H1 (cell line): ENCODE measurements around the gene TCF7L1. TPM values are rescaled to one million over a fixed set of nuclear protein-coding genes. Genes with fewer than 3 reads are reported as not detected.

ENCODE experiments used
- CTCF ChIA-PET: fragments of 300-600 bp; sonication (Branson Sonifier 250); formaldehyde crosslinking; loops from one replicate; lab custom pipeline; 2021; ENCODE audit not compliant: partially characterized antibody; lab: Charles Lee
- POLR2A ChIA-PET: fragments of 300-600 bp; sonication (Branson Sonifier 250); formaldehyde crosslinking; loops from one replicate; lab custom pipeline; 2021; ENCODE audit warnings: inconsistent platforms; ENCODE audit not compliant: partially characterized antibody; lab: Charles Lee
- DNase-seq, 2 experiments: peaks; one replicate each; pipeline versions ENCODE4 v3.0.0 to v3.0.0-alpha.2; 2010 to 2022; ENCODE audit warnings: low spot score in 2 of 2, low read depth in 1 of 2, mixed read lengths in 1 of 2
- FAIRE-seq: peaks from 2 replicates; lab custom pipeline; 2011; peaks lifted over from hg19 to GRCh38; lab: Jason Lieb, UNC
- H2AFZ ChIP-seq: 2 replicates; pipeline ENCODE4 v1.8.1; 2012; ENCODE audit warnings: low read length, inconsistent platforms
- H2AK5ac ChIP-seq: 2 replicates; pipeline ENCODE4 v1.6.1; 2013; ENCODE audit warnings: low read depth, low read length
- H2BK120ac ChIP-seq: replicated peaks from 2 replicates; pipeline ENCODE3; 2013; ENCODE audit warnings: low read depth, low read length, inconsistent platforms
- H2BK12ac ChIP-seq: 2 replicates; pipeline ENCODE4 v1.6.1; 2013; ENCODE audit warnings: low read depth, low read length
- H2BK15ac ChIP-seq: 2 replicates; pipeline ENCODE4 v1.6.1; 2013; ENCODE audit warnings: low read length
- H2BK20ac ChIP-seq: 2 replicates; pipeline ENCODE4 v1.6.1; 2013; ENCODE audit warnings: low read length
- H2BK5ac ChIP-seq: 2 replicates; pipeline ENCODE4 v1.6.1; 2013; ENCODE audit warnings: low read depth, low read length
- H3K14ac ChIP-seq: 2 replicates; pipeline ENCODE4 v1.6.1; 2013; ENCODE audit warnings: inconsistent platforms; ENCODE audit not compliant: insufficient read length
- H3K18ac ChIP-seq: 2 replicates; pipeline ENCODE4 v1.6.1; 2013; ENCODE audit warnings: low read length; ENCODE audit errors: extremely low read depth
- H3K23ac ChIP-seq: 2 replicates; pipeline ENCODE4 v1.6.1; 2013; ENCODE audit warnings: inconsistent platforms; ENCODE audit not compliant: insufficient read length
- H3K23me2 ChIP-seq: 2 replicates; pipeline ENCODE4 v1.6.1; 2013; ENCODE audit warnings: low read depth, low read length
- H3K27ac ChIP-seq: 2 replicates; pipeline ENCODE4 v1.6.1; 2011; ENCODE audit warnings: low read depth, low read length, inconsistent platforms
- H3K27me3 ChIP-seq, 4 experiments: replicated peaks in 1 of 4; 1 replicate in 1 of 4; 2 replicates in 3 of 4; pipeline versions ENCODE4 v1.6.1 to v1.8.1; 2011 to 2013; ENCODE audit warnings: low read length in 3 of 4, mild to moderate bottlenecking in 3 of 4, inconsistent platforms in 2 of 4, mixed read lengths in 2 of 4, moderate library complexity in 1 of 4; ENCODE audit not compliant: control insufficient read depth in 3 of 4, insufficient read depth in 3 of 4; ENCODE audit errors: extremely low read depth in 1 of 4
- H3K36me3 ChIP-seq, 4 experiments: 2 replicates each; pipeline versions ENCODE4 v1.6.1 to v1.8.1; 2011 to 2013; ENCODE audit warnings: mild to moderate bottlenecking in 4 of 4, low read length in 3 of 4, moderate library complexity in 2 of 4, control low read depth in 1 of 4, inconsistent platforms in 1 of 4; ENCODE audit not compliant: insufficient read depth in 4 of 4, control insufficient read depth in 2 of 4
- H3K4ac ChIP-seq: replicated peaks from 2 replicates; pipeline ENCODE3; 2013; ENCODE audit warnings: low read length, low read depth, mixed read lengths, inconsistent platforms; ENCODE audit not compliant: insufficient read length
- H3K4me1 ChIP-seq, 4 experiments: replicated peaks in 1 of 4; 1 replicate in 1 of 4; 2 replicates in 3 of 4; pipeline versions ENCODE4 v1.6.1 to v1.8.1; 2011 to 2013; ENCODE audit warnings: low read length in 3 of 4, inconsistent platforms in 2 of 4, mixed read lengths in 1 of 4; ENCODE audit not compliant: insufficient read depth in 4 of 4, control insufficient read depth in 3 of 4
- H3K4me2 ChIP-seq, 2 experiments: 2 replicates each; pipeline versions ENCODE4 v1.6.1 to v1.8.1; 2011 to 2013; ENCODE audit warnings: low read depth in 2 of 2, low read length in 2 of 2, control low read depth in 1 of 2, inconsistent platforms in 1 of 2, mild to moderate bottlenecking in 1 of 2; ENCODE audit not compliant: insufficient read depth in 1 of 2
- H3K4me3 ChIP-seq, 4 experiments: fragments of 200-600, 300-600 bp in 1 of 4; sonication (generic), shearing (Covaris generic), sonication (Bioruptor Twin) in 1 of 4; 2 replicates each; pipeline versions ENCODE4 v1.5.1 to v1.8.1; 2011 to 2016; ENCODE audit warnings: low read length in 4 of 4, low read depth in 3 of 4, control low read depth in 2 of 4, inconsistent platforms in 2 of 4, mild to moderate bottlenecking in 2 of 4, mixed read lengths in 1 of 4, moderate library complexity in 1 of 4; ENCODE audit not compliant: insufficient read depth in 2 of 4; ENCODE audit errors: extremely low read depth in 1 of 4
- H3K56ac ChIP-seq: replicated peaks from 2 replicates; pipeline ENCODE3; 2013; ENCODE audit warnings: low read depth, mild to moderate bottlenecking, mixed read lengths, low read length, inconsistent platforms; ENCODE audit not compliant: insufficient read length
- H3K79me1 ChIP-seq: 2 replicates; pipeline ENCODE4 v1.6.1; 2013; ENCODE audit warnings: low read depth, low read length, control low read depth
- H3K79me2 ChIP-seq, 2 experiments: 2 replicates each; pipeline versions ENCODE4 v1.6.1 to v1.8.1; 2012 to 2013; ENCODE audit warnings: low read length in 2 of 2, mild to moderate bottlenecking in 2 of 2, inconsistent platforms in 1 of 2; ENCODE audit not compliant: insufficient read depth in 2 of 2, control insufficient read depth in 1 of 2
- H3K9ac ChIP-seq, 4 experiments: replicated peaks in 1 of 4; 1 replicate in 1 of 4; 2 replicates in 3 of 4; pipeline versions ENCODE4 v1.6.1 to v1.8.1; 2011 to 2013; ENCODE audit warnings: low read depth in 3 of 4, low read length in 3 of 4, control low read depth in 2 of 4, mild to moderate bottlenecking in 2 of 4, moderate library complexity in 2 of 4, inconsistent platforms in 1 of 4; ENCODE audit errors: extremely low read depth in 1 of 4
- H3K9me3 ChIP-seq, 2 experiments: 2 replicates each; pipeline versions ENCODE4 v1.6.1 to v1.8.1; 2012 to 2013; ENCODE audit warnings: mild to moderate bottlenecking in 2 of 2, moderate library complexity in 2 of 2, control low read depth in 1 of 2, inconsistent platforms in 1 of 2, low read depth in 1 of 2, low read length in 1 of 2, mixed read lengths in 1 of 2; ENCODE audit not compliant: insufficient read depth in 2 of 2
- H4K20me1 ChIP-seq, 2 experiments: replicated peaks in 1 of 2; 2 replicates each; pipeline versions ENCODE3 to v1.8.1; 2011 to 2013; ENCODE audit warnings: inconsistent platforms in 2 of 2, low read length in 2 of 2, mild to moderate bottlenecking in 1 of 2; ENCODE audit not compliant: insufficient read depth in 2 of 2, control insufficient read depth in 1 of 2
- H4K5ac ChIP-seq: 2 replicates; pipeline ENCODE4 v1.6.1; 2013; ENCODE audit warnings: low read length, low read depth, mixed read lengths, inconsistent platforms; ENCODE audit not compliant: insufficient read length
- H4K8ac ChIP-seq: 2 replicates; pipeline ENCODE4 v1.8.0; 2013; ENCODE audit warnings: mild to moderate bottlenecking, moderate library complexity, low read length, inconsistent platforms; ENCODE audit not compliant: insufficient read depth; ENCODE audit errors: extremely low read depth
- H4K91ac ChIP-seq: replicated peaks from 2 replicates; pipeline ENCODE3; 2013; ENCODE audit warnings: low read length, mixed read lengths, inconsistent platforms; ENCODE audit not compliant: insufficient read length
- CHD1 ChIP-seq: IDR thresholded peaks from 2 replicates; pipeline ENCODE4 v1.6.1; 2012; ENCODE audit warnings: low read depth, low read length, improper control_type of control experiment
- MAX ChIP-seq: IDR thresholded peaks from 2 replicates; pipeline ENCODE4 v1.6.1; 2012; ENCODE audit warnings: inconsistent platforms
- POLR2AphosphoS5 ChIP-seq: IDR thresholded peaks from 2 replicates; pipeline ENCODE4 v1.6.1; 2011; ENCODE audit warnings: low read depth, low read length
- RNF2 ChIP-seq: fragments of 200-900, 300-1000 bp; sonication (generic); IDR thresholded peaks from 2 replicates; pipeline ENCODE4 v1.7.1; 2016; ENCODE audit warnings: borderline replicate concordance, low read depth, mild to moderate bottlenecking, antibody characterized with exemption, low read length; ENCODE audit not compliant: poor library complexity, severe bottlenecking; ENCODE audit errors: missing control alignments
- SIN3A ChIP-seq, 2 experiments: IDR thresholded peaks in 1 of 2; conservative IDR thresholded peaks in 1 of 2; 2 replicates each; pipeline ENCODE4 v1.6.1; 2011 to 2012; ENCODE audit warnings: low read length in 2 of 2, improper control_type of control experiment in 1 of 2, low read depth in 1 of 2, mild to moderate bottlenecking in 1 of 2
- SP1 ChIP-seq: IDR thresholded peaks from 2 replicates; pipeline ENCODE4 v1.6.1; 2011; ENCODE audit warnings: low read depth, low read length
- SP4 ChIP-seq: IDR thresholded peaks from 2 replicates; pipeline ENCODE4 v1.6.1; 2012; ENCODE audit warnings: low read length, inconsistent platforms
- SRF ChIP-seq: IDR thresholded peaks from 2 replicates; pipeline ENCODE4 v1.6.1; 2011; ENCODE audit warnings: mild to moderate bottlenecking, low read depth, low read length, moderate library complexity
- TBP ChIP-seq: IDR thresholded peaks from 2 replicates; pipeline ENCODE4 v1.6.1; 2011; ENCODE audit warnings: low read depth, low read length, improper control_type of control experiment
- YY1 ChIP-seq: IDR thresholded peaks from 2 replicates; pipeline ENCODE4 v1.6.1; 2011; ENCODE audit warnings: low read depth, mild to moderate bottlenecking, low read length
- WGBS, 2 experiments: shearing (Covaris generic) in 1 of 2; methylation state at CpG; one replicate each; pipeline versions ENCODE4 v1.1.6 to v1.1.7; 2013 to 2015; ENCODE audit warnings: low lambda C conversion rate in 2 of 2, mixed read lengths in 2 of 2, inconsistent platforms in 1 of 2, low coverage in 1 of 2, missing lambda C conversion rate in 1 of 2; ENCODE audit not compliant: insufficient replicate concordance in 2 of 2, insufficient coverage in 1 of 2, insufficient read length in 1 of 2; ENCODE audit errors: extremely low coverage in 1 of 2, missing lambda C conversion rate in 1 of 2; 5-methylcytosine and 5-hydroxymethylcytosine counted together
- polyA plus RNA-seq, 7 experiments: library from polyadenylated mRNA; depleted of rRNA in 3 of 7; stranded (reverse) in 5 of 7; unstranded in 2 of 7; fragments of >200 nt in 5 of 7; fragments of 200-250 nt in 2 of 7; gene quantifications; 1 replicate in 5 of 7; 2 replicates in 1 of 7; 4 replicates in 1 of 7; pipeline versions ENCODE4 v1.2.1 to v1.2.3, GENCODE V29; 2011 to 2013; ENCODE audit warnings: missing spikeins in 2 of 7, mixed read lengths in 2 of 7
- total RNA-seq: library from RNA; stranded (reverse); fragmentation: NEBNext Ultra II Directional; extraction: Animal tissue kit (Norgen Biotek cat#: 25700); gene quantifications from 2 replicates; pipeline ENCODE4 v1.2.1, GENCODE V29; 2021
- TF ChIP-seq, protein P1 (sequence below): IDR thresholded peaks from 2 replicates; pipeline ENCODE4 v1.6.1; 2012; ENCODE audit warnings: low read length, inconsistent platforms

Gene TCF7L1
- total and polyA plus RNA-seq, 2 of the 8 experiments (the other 6 are each of a cell fraction or from before 2014, with no cell fraction given), result 27.5 to 108 TPM

GRCh38 chr2:85087541-85087940 lies 45.7 kb upstream of the TCF7L1 start:
- Histone ChIP-seq H3K27ac (no peak overlapping the region), H2AFZ (no peak overlapping the region), H3K9me3 (no peaks in the 10 kb centered on the region), H3K9ac (no peak overlapping the region), H3K56ac (no peak overlapping the region), H2AK5ac (no peak overlapping the region), H2BK5ac (no peak overlapping the region), H4K20me1 (no peaks in the 10 kb centered on the region), H2BK120ac (no peak overlapping the region), H3K18ac (no peak overlapping the region), H3K4me1 (peaks cover 3 to 18% (median 9%) of the 10 kb centered on the region in 4 experiments), H2BK15ac (no peak overlapping the region), H4K8ac (no peak overlapping the region), H3K4me2 (no peak overlapping the region), H3K79me2 (no peaks in the 10 kb centered on the region), H3K4me3 (no peak overlapping the region), H3K23ac (no peak overlapping the region), H3K36me3 (no peaks in the 10 kb centered on the region), H4K5ac (no peak overlapping the region), H3K79me1 (no peaks in the 10 kb centered on the region), H3K4ac (no peak overlapping the region)
- no peak for DNase-seq
- POLR2A ChIA-PET, result no interaction called here
- no peak for TF ChIP-seq YY1
- no peak for TF ChIP-seq MAX
- TF ChIP-seq SP1, result no peak
- no peak for TF ChIP-seq RNF2
- no peak for TF ChIP-seq SP4
- TF ChIP-seq SIN3A (conservative IDR thresholded peaks at IDR 0.05 in 1 of 2, IDR thresholded peaks at IDR 0.05 in 1 of 2; ENCODE audit: low read depth in 1 of 2, low read length in 2 of 2), result no peak
- no peak for TF ChIP-seq POLR2AphosphoS5
- no peak for TF ChIP-seq TBP
- TF ChIP-seq SRF, result no peak
- TF ChIP-seq CHD1, result no peak
- TF ChIP-seq, protein P1, sequence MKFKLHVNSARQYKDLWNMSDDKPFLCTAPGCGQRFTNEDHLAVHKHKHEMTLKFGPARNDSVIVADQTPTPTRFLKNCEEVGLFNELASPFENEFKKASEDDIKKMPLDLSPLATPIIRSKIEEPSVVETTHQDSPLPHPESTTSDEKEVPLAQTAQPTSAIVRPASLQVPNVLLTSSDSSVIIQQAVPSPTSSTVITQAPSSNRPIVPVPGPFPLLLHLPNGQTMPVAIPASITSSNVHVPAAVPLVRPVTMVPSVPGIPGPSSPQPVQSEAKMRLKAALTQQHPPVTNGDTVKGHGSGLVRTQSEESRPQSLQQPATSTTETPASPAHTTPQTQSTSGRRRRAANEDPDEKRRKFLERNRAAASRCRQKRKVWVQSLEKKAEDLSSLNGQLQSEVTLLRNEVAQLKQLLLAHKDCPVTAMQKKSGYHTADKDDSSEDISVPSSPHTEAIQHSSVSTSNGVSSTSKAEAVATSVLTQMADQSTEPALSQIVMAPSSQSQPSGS, result no peak
- TF ChIP-seq, all 59 proteins: peak for 0
- no peak for FAIRE-seq
- no peak overlapping the region for H4K91ac ChIP-seq
- WGBS, 2 experiments, result 89% methylated on average over 5 of the region's 5 CpGs; no CpG with 5 or more reads in 1 of the 2 experiments
- H2BK12ac ChIP-seq, result no peak overlapping the region; the same call in 1 of the 2 replicates
- H3K23me2 ChIP-seq, result no peaks in the 10 kb centered on the region
- H3K14ac ChIP-seq, result no peak overlapping the region
- CTCF ChIA-PET, result interaction anchor here (0.6 to 3.7 kb wide), 4 partner anchors 20 to 211 kb away, joined by 4 to 29 read pairs (median 4); no protein-coding TSS in a partner anchor
- no peaks in the 10 kb centered on the region for H3K27me3 ChIP-seq
- H2BK20ac ChIP-seq, result 0 out of 2 replicates have a peak overlapping the region, but pooled peaks have one; percentile 40
